ENCODE data around the gene TRMT2B.

DNA sequence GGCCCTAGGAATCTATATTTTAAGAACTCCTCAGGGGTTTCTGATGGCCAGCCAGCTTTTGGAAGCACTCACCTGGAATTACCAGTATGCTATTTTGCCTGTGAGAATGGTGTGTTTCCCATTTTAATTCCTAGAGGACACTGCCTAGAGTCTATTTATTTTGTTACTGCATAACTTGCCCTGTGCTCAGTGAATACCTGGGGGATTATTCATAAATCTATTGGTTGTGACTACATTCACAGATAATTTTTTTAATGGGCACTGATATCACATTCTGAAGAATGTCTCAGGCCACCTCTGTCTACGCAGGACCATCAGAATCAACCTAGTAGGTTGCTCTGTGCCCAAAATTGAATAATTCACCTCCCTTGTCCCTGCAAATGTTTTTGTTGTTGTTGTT lies 75.7 kb downstream of the TRMT2B start:
- TF ChIP-seq ZNF121 (tag by site-specific recombination; IDR thresholded peaks at IDR 0.05) (no peak), ZNF510 (tag by site-specific recombination; IDR thresholded peaks at IDR 0.05; ENCODE audit: insufficient replicate concordance) (no peak), ZNF76 (tag by site-specific recombination; IDR thresholded peaks at IDR 0.05; ENCODE audit: borderline replicate concordance, low read depth) (no peak), ZNF658 (tag by site-specific recombination; IDR thresholded peaks at IDR 0.05) (no peak), HOXD13 (CRISPR knock-in tag; IDR thresholded peaks at IDR 0.05; ENCODE audit: borderline replicate concordance) (no peak), ZNF274 (IDR thresholded peaks at IDR 0.05; ENCODE audit: low read length) (no peak), ZNF274 (tag by site-specific recombination; IDR thresholded peaks at IDR 0.05; ENCODE audit: borderline replicate concordance) (no peak), ZNF626 (tag by site-specific recombination; IDR thresholded peaks at IDR 0.05) (no peak)
- TF ChIP-seq, protein P1, sequence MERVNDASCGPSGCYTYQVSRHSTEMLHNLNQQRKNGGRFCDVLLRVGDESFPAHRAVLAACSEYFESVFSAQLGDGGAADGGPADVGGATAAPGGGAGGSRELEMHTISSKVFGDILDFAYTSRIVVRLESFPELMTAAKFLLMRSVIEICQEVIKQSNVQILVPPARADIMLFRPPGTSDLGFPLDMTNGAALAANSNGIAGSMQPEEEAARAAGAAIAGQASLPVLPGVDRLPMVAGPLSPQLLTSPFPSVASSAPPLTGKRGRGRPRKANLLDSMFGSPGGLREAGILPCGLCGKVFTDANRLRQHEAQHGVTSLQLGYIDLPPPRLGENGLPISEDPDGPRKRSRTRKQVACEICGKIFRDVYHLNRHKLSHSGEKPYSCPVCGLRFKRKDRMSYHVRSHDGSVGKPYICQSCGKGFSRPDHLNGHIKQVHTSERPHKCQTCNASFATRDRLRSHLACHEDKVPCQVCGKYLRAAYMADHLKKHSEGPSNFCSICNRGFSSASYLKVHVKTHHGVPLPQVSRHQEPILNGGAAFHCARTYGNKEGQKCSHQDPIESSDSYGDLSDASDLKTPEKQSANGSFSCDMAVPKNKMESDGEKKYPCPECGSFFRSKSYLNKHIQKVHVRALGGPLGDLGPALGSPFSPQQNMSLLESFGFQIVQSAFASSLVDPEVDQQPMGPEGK (tag by site-specific recombination; IDR thresholded peaks at IDR 0.05) = no peak
- TF ChIP-seq, protein P2, sequence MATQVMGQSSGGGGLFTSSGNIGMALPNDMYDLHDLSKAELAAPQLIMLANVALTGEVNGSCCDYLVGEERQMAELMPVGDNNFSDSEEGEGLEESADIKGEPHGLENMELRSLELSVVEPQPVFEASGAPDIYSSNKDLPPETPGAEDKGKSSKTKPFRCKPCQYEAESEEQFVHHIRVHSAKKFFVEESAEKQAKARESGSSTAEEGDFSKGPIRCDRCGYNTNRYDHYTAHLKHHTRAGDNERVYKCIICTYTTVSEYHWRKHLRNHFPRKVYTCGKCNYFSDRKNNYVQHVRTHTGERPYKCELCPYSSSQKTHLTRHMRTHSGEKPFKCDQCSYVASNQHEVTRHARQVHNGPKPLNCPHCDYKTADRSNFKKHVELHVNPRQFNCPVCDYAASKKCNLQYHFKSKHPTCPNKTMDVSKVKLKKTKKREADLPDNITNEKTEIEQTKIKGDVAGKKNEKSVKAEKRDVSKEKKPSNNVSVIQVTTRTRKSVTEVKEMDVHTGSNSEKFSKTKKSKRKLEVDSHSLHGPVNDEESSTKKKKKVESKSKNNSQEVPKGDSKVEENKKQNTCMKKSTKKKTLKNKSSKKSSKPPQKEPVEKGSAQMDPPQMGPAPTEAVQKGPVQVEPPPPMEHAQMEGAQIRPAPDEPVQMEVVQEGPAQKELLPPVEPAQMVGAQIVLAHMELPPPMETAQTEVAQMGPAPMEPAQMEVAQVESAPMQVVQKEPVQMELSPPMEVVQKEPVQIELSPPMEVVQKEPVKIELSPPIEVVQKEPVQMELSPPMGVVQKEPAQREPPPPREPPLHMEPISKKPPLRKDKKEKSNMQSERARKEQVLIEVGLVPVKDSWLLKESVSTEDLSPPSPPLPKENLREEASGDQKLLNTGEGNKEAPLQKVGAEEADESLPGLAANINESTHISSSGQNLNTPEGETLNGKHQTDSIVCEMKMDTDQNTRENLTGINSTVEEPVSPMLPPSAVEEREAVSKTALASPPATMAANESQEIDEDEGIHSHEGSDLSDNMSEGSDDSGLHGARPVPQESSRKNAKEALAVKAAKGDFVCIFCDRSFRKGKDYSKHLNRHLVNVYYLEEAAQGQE (tag by site-specific recombination; IDR thresholded peaks at IDR 0.05) = no peak
- TF ChIP-seq, protein P3, sequence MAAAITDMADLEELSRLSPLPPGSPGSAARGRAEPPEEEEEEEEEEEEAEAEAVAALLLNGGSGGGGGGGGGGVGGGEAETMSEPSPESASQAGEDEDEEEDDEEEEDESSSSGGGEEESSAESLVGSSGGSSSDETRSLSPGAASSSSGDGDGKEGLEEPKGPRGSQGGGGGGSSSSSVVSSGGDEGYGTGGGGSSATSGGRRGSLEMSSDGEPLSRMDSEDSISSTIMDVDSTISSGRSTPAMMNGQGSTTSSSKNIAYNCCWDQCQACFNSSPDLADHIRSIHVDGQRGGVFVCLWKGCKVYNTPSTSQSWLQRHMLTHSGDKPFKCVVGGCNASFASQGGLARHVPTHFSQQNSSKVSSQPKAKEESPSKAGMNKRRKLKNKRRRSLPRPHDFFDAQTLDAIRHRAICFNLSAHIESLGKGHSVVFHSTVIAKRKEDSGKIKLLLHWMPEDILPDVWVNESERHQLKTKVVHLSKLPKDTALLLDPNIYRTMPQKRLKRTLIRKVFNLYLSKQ (tag by site-specific recombination; IDR thresholded peaks at IDR 0.05; ENCODE audit: borderline replicate concordance) = no peak

All from HEK293 (cell line).